22Rv1 (cell line): Measurements from ENCODE around the gene EXOC4.

Source experiments
- ZFX ChIP-seq: fragments of 450-650 bp; IDR thresholded peaks from 2 replicates; pipeline ENCODE4 v1.6.1; 2017; ENCODE audit warnings: antibody characterized with exemption, borderline replicate concordance
- TF ChIP-seq, protein P1 (sequence below): fragments of 450-650 bp; IDR thresholded peaks from 2 replicates; pipeline ENCODE4 v1.5.1; 2017; ENCODE audit warnings: mild to moderate bottlenecking

DNA sequence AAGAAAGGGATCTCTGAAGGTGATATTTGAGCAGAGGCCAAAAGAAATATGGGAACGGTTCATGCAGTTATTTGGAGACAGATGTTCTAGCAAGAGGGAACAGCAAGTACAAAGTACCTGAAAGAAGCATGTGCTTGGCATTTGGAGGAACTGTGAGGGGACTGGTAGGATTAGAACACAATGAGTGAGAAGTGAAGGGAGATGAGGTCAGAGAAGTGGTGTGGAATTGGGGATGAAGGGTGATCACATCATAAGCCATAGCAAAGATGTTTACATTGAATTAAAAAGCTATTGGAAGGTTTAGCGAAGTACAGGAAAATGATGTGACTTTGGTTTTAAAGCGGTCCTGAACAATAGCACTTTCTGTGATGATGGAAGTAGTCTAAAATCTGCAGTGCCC, 471.8 kb downstream of the EXOC4 start:
- TF ChIP-seq, protein P1, sequence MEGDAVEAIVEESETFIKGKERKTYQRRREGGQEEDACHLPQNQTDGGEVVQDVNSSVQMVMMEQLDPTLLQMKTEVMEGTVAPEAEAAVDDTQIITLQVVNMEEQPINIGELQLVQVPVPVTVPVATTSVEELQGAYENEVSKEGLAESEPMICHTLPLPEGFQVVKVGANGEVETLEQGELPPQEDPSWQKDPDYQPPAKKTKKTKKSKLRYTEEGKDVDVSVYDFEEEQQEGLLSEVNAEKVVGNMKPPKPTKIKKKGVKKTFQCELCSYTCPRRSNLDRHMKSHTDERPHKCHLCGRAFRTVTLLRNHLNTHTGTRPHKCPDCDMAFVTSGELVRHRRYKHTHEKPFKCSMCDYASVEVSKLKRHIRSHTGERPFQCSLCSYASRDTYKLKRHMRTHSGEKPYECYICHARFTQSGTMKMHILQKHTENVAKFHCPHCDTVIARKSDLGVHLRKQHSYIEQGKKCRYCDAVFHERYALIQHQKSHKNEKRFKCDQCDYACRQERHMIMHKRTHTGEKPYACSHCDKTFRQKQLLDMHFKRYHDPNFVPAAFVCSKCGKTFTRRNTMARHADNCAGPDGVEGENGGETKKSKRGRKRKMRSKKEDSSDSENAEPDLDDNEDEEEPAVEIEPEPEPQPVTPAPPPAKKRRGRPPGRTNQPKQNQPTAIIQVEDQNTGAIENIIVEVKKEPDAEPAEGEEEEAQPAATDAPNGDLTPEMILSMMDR: no peak
- no peak for TF ChIP-seq ZFX
